Skeletal muscle tissue (tissue), 4 donors: ENCODE data around the gene CDC34. TPM values are rescaled to one million over a fixed set of nuclear protein-coding genes. Genes with fewer than 3 reads are reported as not detected.
A peak's percentile ranks its signal among the peaks of the same experiment; 100 is the strongest.

Experiments used
- H3K27ac ChIP-seq: one replicate; pipeline ENCODE4 v1.7.0; 2013; ENCODE audit warnings: mild to moderate bottlenecking, low read depth, low read length, inconsistent platforms
- H3K27me3 ChIP-seq, 3 donors: one replicate each; pipeline ENCODE4 v1.7.0; 2013; ENCODE audit warnings: low read length in 3 of 3; ENCODE audit not compliant: control insufficient read depth in 3 of 3, insufficient read depth in 3 of 3
- H3K36me3 ChIP-seq, 3 donors: one replicate each; pipeline ENCODE4 v1.7.0; 2013; ENCODE audit warnings: low read length in 3 of 3; ENCODE audit not compliant: control insufficient read depth in 3 of 3, insufficient read depth in 3 of 3
- H3K4me1 ChIP-seq, 3 donors: one replicate each; pipeline ENCODE4 v1.7.0; 2013; ENCODE audit warnings: low read length in 3 of 3, mild to moderate bottlenecking in 3 of 3; ENCODE audit not compliant: control insufficient read depth in 3 of 3, insufficient read depth in 3 of 3
- H3K4me3 ChIP-seq, 3 donors: one replicate each; pipeline ENCODE4 v1.7.0; 2013; ENCODE audit warnings: low read length in 3 of 3
- H3K9ac ChIP-seq, 3 donors: one replicate each; pipeline ENCODE4 v1.7.0; 2013; ENCODE audit warnings: low read length in 3 of 3, mild to moderate bottlenecking in 3 of 3, moderate library complexity in 2 of 3, low read depth in 1 of 3
- H3K9me3 ChIP-seq, 3 donors: one replicate each; pipeline ENCODE4 v1.7.0; 2013; ENCODE audit warnings: low read length in 3 of 3; ENCODE audit not compliant: control insufficient read depth in 3 of 3
- total RNA-seq: library from RNA; depleted of rRNA; stranded (reverse); fragments of >200 nt; gene quantifications from one replicate; pipeline ENCODE4 v1.2.3, GENCODE V29; 2014
- donor health status: Osteomylitis.

The CDC34 gene
- total RNA-seq, 1 donor from 2014 or later, result 73.1 TPM

GRCh38 chr19:534088-534487 is 2.5 kb downstream of the CDC34 start:
- Histone ChIP-seq H3K4me3 (peak overlapping the region; percentile 46 to 94 (median 88)), H3K27me3 (no peaks in the 10 kb centered on the region), H3K4me1 (peaks cover 30 to 51% (median 37%) of the 10 kb centered on the region in 3 donors), H3K36me3 (peaks cover 20 to 33% (median 24%) of the 10 kb centered on the region in 3 donors), H3K27ac (peak overlapping the region; percentile 90), H3K9me3 (no peaks in the 10 kb centered on the region), H3K9ac (peak overlapping the region; percentile 89 to 96 (median 94))

GRCh38 chr19:535017-535835 is 3.7 kb downstream of the CDC34 start:
- H3K4me3 ChIP-seq, result no peak overlapping the region

GRCh38 chr19:536031-536880 is 4.7 kb downstream of the CDC34 start:
- Histone ChIP-seq H3K9me3 (no peaks in the 10 kb centered on the region), H3K4me1 (peaks cover 27 to 51% (median 32%) of the 10 kb centered on the region in 3 donors), H3K27me3 (no peaks in the 10 kb centered on the region), H3K27ac (no peak overlapping the region), H3K36me3 (peaks cover 20 to 40% (median 28%) of the 10 kb centered on the region in 3 donors), H3K4me3 (no peak overlapping the region), H3K9ac (no peak overlapping the region)

More at GRCh38 chr19:535017-535835, 3.7 kb downstream of the CDC34 start:
- Histone ChIP-seq H3K36me3 (peaks cover 20 to 38% (median 27%) of the 10 kb centered on the region in 3 donors), H3K9me3 (no peaks in the 10 kb centered on the region), H3K9ac (peak overlapping the region in 2 of 3 donors; percentile 43 to 73), H3K27me3 (no peaks in the 10 kb centered on the region), H3K27ac (peak overlapping the region; percentile 25), H3K4me1 (peaks cover 30 to 56% (median 37%) of the 10 kb centered on the region in 3 donors)

DNA sequence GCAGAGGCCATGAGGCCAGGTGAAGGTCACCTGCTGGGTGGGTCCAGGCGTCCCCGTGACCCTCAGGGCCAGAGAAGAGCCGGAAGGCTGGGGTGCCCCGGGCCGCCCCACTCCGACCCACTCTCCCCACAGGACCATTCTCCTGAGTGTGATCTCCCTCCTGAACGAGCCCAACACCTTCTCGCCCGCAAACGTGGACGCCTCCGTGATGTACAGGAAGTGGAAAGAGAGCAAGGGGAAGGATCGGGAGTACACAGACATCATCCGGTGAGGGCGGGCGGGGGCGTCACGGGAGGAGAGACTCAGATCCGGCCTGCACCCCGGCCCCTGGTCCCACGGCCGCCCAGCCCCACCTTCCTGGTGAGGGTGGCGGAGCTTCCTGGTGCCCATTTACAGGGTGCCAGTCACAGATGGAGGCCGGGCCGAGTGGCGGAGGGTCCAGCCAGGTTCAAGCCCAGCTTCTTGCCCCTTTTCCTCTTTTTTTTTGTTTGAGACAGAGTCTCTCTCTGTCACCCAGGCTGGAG is 5.4 kb downstream of the CDC34 start:
- Histone ChIP-seq H3K4me3 (no peak overlapping the region), H3K4me1 (peaks cover 27 to 51% (median 32%) of the 10 kb centered on the region in 3 donors), H3K9ac (no peak overlapping the region), H3K27ac (no peak overlapping the region), H3K36me3 (peaks cover 26 to 43% (median 34%) of the 10 kb centered on the region in 3 donors), H3K9me3 (no peaks in the 10 kb centered on the region), H3K27me3 (no peaks in the 10 kb centered on the region)

- H3K4me3 ChIP-seq, result peak overlapping the region in 1 of 3 donors; percentile 6
- H3K9ac ChIP-seq, result peak overlapping the region in 1 of 3 donors; percentile 66
- no peaks in the 10 kb centered on the region for H3K9me3 ChIP-seq
- H3K4me1 ChIP-seq, result peaks cover 17 to 39% (median 19%) of the 10 kb centered on the region in 3 donors
- no peaks in the 10 kb centered on the region for H3K27me3 ChIP-seq
- H3K27ac ChIP-seq, result no peak overlapping the region
- H3K36me3 ChIP-seq, result peaks cover 32 to 50% (median 41%) of the 10 kb centered on the region in 3 donors
These were observed 7.3 kb downstream of the CDC34 start for GRCh38 chr19:538641-539428.

DNA sequence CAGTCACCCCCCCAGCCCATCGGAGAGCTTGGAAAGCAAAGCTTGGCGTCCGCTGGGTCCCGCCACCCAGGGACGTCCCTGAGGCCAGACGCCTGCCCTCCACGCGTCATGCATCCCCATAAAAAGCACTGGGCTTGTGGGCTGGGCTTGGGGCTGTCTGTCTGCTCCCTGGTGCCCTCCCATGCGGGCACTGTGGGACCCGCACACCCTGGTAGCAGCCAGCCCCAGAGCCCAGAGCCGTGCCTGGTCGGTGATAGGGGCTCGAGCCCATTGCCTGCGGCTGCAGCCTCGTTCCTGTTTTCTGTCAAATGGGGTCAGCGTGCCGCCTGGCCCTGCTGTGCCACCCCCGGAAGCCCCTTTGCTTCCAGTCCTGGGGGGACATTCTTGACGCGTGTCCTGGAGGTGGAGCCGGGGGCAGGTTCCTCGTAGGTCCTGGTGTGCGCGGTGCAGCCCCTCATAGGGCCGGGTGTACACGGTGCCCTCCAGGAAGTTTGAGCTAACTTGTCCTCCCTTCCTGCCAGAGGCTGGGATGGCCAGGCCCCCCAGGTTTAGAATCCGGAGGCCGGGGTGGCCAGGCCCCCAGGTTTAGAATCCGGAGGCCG is 8.0 kb downstream of the CDC34 start:
- Histone ChIP-seq H3K36me3 (peaks cover 32 to 50% (median 41%) of the 10 kb centered on the region in 3 donors), H3K27ac (no peak overlapping the region), H3K9ac (peak overlapping the region in 1 of 3 donors; percentile 66), H3K9me3 (no peaks in the 10 kb centered on the region), H3K27me3 (no peaks in the 10 kb centered on the region), H3K4me3 (no peak overlapping the region), H3K4me1 (peaks cover 11 to 32% (median 12%) of the 10 kb centered on the region in 3 donors)

DNA sequence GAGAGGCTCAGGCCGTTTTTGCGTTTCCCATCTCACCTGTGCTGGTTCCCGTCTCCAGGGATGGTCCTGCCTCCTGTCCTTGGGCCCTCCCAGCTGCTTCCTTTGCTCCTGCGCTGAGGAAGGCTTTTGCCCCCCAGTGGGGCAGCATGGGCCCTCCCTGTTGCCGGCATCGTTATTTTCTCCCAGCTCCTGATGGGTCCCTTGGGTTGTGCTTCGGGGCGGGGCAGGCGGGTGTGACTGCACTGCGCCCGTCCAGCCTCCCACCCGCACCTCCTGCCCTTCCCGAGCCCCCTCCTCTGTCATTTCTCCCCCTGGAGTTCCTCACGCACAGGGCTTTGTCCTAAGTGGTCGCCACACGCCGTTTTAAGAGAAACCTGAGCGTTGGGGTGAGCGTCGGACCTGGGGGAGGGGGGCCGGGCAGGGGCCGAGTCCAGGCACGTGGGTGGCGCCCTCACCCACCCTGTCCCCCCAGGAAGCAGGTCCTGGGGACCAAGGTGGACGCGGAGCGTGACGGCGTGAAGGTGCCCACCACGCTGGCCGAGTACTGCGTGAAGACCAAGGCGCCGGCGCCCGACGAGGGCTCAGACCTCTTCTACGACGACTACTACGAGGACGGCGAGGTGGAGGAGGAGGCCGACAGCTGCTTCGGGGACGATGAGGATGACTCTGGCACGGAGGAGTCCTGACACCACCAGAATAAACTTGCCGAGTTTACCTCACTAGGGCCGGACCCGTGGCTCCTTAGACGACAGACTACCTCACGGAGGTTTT is 9.5 kb downstream of the CDC34 start:
- Histone ChIP-seq H3K9me3 (no peaks in the 10 kb centered on the region), H3K27me3 (no peaks in the 10 kb centered on the region), H3K27ac (no peak overlapping the region), H3K4me3 (no peak overlapping the region), H3K36me3 (peaks cover 30 to 43% (median 36%) of the 10 kb centered on the region in 3 donors), H3K4me1 (peaks cover 0 to 18% (median 0%) of the 10 kb centered on the region in 3 donors), H3K9ac (no peak overlapping the region)

DNA sequence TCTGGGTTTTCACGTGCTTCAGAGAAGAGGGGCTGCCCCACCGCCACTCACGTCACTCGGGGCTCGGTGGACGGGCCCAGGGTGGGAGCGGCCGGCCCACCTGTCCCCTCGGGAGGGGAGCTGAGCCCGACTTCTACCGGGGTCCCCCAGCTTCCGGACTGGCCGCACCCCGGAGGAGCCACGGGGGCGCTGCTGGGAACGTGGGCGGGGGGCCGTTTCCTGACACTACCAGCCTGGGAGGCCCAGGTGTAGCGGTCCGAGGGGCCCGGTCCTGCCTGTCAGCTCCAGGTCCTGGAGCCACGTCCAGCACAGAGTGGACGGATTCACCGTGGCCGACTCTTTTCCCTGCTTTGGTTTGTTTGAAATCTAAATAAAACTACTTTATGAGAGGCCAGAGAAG is 10.1 kb downstream of the CDC34 start:
- H3K9ac ChIP-seq, result no peak overlapping the region
- H3K4me3 ChIP-seq, result no peak overlapping the region
- peaks cover 24 to 36% (median 29%) of the 10 kb centered on the region in 3 donors for H3K36me3 ChIP-seq
- no peak overlapping the region for H3K27ac ChIP-seq
- H3K9me3 ChIP-seq, result no peaks in the 10 kb centered on the region
- H3K4me1 ChIP-seq, result peaks cover 0 to 18% (median 0%) of the 10 kb centered on the region in 3 donors
- H3K27me3 ChIP-seq, result no peaks in the 10 kb centered on the region
